MG63 (cell line): Measurements from ENCODE around the gene C1orf159. TPM values are rescaled to one million over a fixed set of nuclear protein-coding genes. Genes with fewer than 3 reads are reported as not detected.
"Not testable (repeated sequence)": the region's sequence is repeated elsewhere in the genome, so short reads cannot be mapped to it uniquely, and the experiment has no call there.

ENCODE experiments used
- DNase-seq: peaks from one replicate; pipeline ENCODE4 v3.0.0-alpha.2; 2020
- H3K27me3 ChIP-seq: fragments of 250-450 bp; sonication (Bioruptor Pico); 2 replicates; pipeline ENCODE4 v1.5.1; 2020; ENCODE audit warnings: mild to moderate bottlenecking, moderate library complexity
- H3K36me3 ChIP-seq: fragments of 250-450 bp; sonication (Bioruptor Pico); 2 replicates; pipeline ENCODE4 v1.5.1; 2020; ENCODE audit warnings: mild to moderate bottlenecking, moderate library complexity
- H3K4me3 ChIP-seq: fragments of 250-450 bp; sonication (Bioruptor Pico); 2 replicates; pipeline ENCODE4 v1.5.1; 2020; ENCODE audit warnings: mild to moderate bottlenecking, moderate library complexity
- H3K9me3 ChIP-seq: fragments of 250-450 bp; sonication (Bioruptor Pico); 2 replicates; pipeline ENCODE4 v1.5.1; 2020; ENCODE audit warnings: mild to moderate bottlenecking, moderate library complexity
- total RNA-seq: library from RNA; depleted of rRNA; stranded (reverse); fragments of >200 nt; shearing (Covaris generic); gene quantifications from 2 replicates; pipeline ENCODE4 v1.2.3, GENCODE V29; 2014; ENCODE audit warnings: low replicate concordance

Gene C1orf159
- total RNA-seq, 1 experiment from 2014 or later: 18.2 TPM

GRCh38 chr1:1084372-1085170, 31.3 kb downstream of the C1orf159 start:
- Histone ChIP-seq H3K4me3 (no peak overlapping the region), H3K27me3 (no peaks in the 10 kb centered on the region), H3K9me3 (no peaks in the 10 kb centered on the region), H3K36me3 (no peaks in the 10 kb centered on the region)
- no peak for DNase-seq

DNA sequence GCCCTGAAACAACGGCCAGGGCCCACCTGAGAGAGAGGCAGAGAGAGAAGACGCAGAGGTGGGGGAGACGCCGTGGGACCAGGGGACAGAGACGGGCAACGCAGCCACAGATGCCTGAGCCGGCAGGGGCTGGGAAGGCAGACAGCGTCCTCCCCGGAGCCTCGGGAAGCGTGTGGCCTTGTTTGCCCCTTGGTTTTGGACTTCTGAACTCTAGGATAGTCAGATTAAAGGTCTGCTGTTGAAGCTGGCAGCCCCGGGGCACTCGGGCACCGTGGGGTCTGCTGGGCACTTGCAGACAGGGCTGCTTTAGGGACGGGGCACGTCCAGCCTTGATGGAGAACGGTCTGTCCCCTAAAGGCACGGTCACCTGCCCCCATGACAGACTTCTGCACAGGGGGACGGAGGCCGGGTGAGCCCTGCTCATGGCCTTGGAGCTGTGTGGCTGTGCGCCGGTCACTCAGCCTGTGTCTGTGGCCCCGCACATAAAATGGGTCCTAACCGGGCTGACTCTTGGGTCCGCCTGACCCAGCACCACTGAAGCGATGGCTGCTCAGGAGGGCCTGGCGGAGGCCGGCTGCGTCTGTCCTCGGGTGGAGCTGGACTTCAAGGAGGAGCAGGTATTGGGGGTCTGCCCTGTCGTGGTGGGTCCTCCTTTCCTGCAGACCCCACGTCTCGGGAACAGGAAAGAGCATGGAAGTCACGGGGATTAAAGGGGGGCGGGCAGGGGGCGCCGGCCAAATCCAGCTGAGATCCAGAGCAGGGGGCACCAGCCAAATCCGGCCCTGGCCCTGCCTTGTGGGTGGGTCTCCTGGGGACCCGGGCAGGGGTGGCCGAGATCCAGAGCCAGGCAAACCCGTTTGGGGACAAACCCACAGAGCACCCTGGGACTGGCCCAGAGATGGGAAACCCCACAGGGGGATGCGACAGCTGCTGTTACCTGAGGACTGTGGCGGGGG, 32.2 kb downstream of the C1orf159 start:
- no peak for DNase-seq

GRCh38 chr1:1082776-1083415, 33.0 kb downstream of the C1orf159 start:
- Histone ChIP-seq H3K9me3 (no peaks in the 10 kb centered on the region), H3K36me3 (no peaks in the 10 kb centered on the region), H3K27me3 (no peaks in the 10 kb centered on the region), H3K4me3 (no peak overlapping the region)
- DNase-seq: no peak

More for the DNA sequence above, 32.2 kb downstream of the C1orf159 start:
- H3K27me3 ChIP-seq: no peaks in the 10 kb centered on the region
- no peaks in the 10 kb centered on the region for H3K36me3 ChIP-seq
- H3K4me3 ChIP-seq: no peak overlapping the region
- no peaks in the 10 kb centered on the region for H3K9me3 ChIP-seq

- no peak for DNase-seq
- Histone ChIP-seq H3K36me3 (no peaks in the 10 kb centered on the region), H3K9me3 (no peaks in the 10 kb centered on the region), H3K27me3 (no peaks in the 10 kb centered on the region), H3K4me3 (no peak overlapping the region)
Observed at GRCh38 chr1:1082239-1082775, 33.6 kb downstream of the C1orf159 start.

DNA sequence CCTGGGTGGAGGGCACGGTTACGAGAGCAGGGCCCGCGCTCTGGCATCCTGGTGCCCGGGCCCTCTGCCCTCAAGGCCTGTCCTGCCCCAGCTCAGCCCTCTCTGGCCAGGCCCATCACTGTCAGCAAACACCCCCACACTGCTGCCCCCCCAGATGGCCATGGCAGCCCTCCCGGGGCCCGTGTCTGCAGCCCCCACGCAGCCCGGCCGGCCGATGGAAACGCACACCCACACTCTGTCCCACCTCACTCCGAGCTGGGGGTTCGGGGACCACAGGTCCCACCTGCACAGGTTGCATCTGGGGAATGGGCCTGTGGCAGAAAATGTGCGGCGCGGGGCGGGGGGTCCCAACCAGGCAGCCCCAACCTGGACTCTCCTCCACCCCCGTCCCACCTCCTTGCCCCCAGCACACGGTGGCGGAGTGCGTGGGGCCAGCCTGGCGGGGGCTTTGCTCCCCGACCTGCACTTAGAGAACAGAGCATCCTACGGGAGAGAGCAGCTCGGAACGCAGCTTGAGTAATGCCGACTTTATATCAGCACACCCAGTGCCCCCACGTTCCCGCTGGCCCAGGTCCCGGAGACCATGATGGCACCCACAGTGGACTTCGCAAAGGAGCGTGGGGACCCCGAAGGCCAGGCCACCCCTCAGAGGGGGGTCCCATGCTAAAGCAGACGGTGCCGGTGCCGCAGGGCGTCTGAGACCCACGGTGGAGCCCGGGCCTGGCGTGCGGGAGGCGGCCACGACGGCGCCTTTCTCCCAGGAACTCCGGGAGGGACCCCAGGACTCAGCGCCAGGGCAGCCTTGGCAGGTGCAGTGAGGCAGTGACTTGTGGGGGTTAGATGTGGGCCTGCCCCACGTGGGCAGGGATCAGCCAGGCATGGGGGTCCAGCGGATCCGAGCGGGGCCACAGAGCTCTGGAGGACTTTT, 34.3 kb downstream of the C1orf159 start:
- no peak for DNase-seq
- Histone ChIP-seq H3K27me3 (no peaks in the 10 kb centered on the region), H3K9me3 (no peaks in the 10 kb centered on the region), H3K36me3 (no peaks in the 10 kb centered on the region), H3K4me3 (no peak overlapping the region)

- no peaks in the 10 kb centered on the region for H3K36me3 ChIP-seq
- no peaks in the 10 kb centered on the region for H3K9me3 ChIP-seq
- DNase-seq: no peak
- no peak overlapping the region for H3K4me3 ChIP-seq
- no peaks in the 10 kb centered on the region for H3K27me3 ChIP-seq
Observed at GRCh38 chr1:1080951-1081310, 35.0 kb downstream of the C1orf159 start.

- H3K27me3 ChIP-seq: no peaks in the 10 kb centered on the region
- peak; percentile 86 for DNase-seq
- no peaks in the 10 kb centered on the region for H3K36me3 ChIP-seq
- H3K9me3 ChIP-seq: no peaks in the 10 kb centered on the region
- H3K4me3 ChIP-seq: peak overlapping the region; percentile 15
Observed at GRCh38 chr1:1080122-1080757, 35.6 kb downstream of the C1orf159 start.

DNA sequence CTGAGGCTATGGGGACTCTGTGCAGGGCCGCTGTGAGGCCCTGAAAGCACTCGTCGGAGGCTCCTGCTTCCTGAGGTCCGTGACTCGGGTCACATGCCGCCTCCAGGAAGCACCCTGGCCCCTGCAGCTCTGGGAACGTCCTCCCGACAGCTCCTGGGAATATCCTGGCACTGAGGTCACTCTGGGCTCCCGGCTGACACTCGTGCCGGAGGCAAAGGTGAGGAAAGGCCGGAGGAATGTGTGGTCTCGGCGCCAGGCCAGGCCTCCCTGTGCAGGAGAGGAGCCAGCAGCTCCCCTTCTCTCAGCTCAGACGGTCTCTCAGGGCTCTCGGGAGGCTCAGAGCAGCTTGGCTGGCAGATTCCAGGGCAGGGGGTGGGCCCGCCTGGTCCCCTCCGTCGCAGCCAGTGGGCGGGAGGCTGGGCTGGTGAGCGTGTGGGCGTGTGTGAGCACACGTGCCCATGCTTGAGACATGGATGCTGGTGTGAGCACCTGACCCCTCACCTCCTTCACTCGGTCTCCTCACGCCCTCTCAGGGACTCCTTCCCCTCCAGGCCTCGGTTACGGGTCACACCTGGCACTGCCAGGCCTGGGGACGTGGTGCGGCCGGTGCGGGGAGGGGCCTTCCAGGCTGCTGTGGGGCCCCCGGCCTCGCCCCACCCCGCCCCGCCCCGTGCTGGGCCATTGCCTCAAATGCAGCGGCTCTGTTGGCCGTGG, 36.3 kb downstream of the C1orf159 start:
- Histone ChIP-seq H3K27me3 (no peaks in the 10 kb centered on the region), H3K36me3 (no peaks in the 10 kb centered on the region), H3K9me3 (no peaks in the 10 kb centered on the region), H3K4me3 (peak overlapping the region; percentile 15)
- peak; percentile 96 for DNase-seq

GRCh38 chr1:1077396-1077795, 38.5 kb downstream of the C1orf159 start:
- not testable (repeated sequence) for H3K36me3 ChIP-seq, H3K4me3 ChIP-seq, H3K27me3 ChIP-seq, DNase-seq, H3K9me3 ChIP-seq

DNA sequence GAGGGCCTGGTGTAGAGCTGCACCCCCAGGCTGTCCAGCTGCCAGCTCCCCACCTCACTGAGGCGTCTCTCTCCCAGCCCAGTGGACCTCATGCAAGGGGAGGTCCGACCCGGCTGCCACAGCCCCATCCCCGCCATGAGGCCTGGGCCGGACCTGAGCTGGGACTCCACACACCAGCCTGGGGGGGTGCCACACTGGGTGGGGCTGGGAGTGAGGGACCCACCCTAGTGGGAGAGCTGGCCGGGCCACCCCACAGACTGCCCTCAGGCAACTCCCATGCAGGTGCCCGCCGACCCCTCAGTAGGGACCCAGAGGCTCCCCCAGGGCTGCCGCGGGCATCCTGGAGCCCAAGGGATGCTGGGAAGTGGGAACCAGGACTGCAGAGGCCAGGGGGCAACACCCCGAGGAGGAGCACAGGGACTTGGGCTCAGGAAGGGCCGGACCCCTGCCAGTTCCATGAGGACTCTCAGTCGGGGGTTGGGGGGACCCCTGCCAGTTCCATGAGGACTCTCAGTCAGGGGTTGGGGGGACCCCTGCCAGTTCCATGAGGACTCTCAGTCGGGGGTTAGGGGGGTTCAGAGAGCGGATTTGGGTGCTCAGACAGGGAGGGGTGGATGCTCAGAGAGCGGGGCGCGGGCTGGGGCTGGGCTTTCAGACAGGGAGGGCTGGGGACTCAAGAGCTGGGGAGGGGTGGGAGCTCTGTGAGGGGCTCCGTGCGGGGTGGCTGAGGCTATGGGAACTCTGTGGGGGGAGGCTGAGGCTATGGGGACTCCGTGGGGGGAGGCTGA, 40.5 kb downstream of the C1orf159 start:
- H3K4me3 ChIP-seq: no peak overlapping the region
- H3K9me3 ChIP-seq: no peaks in the 10 kb centered on the region
- no peaks in the 10 kb centered on the region for H3K36me3 ChIP-seq
- no peaks in the 10 kb centered on the region for H3K27me3 ChIP-seq
- DNase-seq: no peak

DNA sequence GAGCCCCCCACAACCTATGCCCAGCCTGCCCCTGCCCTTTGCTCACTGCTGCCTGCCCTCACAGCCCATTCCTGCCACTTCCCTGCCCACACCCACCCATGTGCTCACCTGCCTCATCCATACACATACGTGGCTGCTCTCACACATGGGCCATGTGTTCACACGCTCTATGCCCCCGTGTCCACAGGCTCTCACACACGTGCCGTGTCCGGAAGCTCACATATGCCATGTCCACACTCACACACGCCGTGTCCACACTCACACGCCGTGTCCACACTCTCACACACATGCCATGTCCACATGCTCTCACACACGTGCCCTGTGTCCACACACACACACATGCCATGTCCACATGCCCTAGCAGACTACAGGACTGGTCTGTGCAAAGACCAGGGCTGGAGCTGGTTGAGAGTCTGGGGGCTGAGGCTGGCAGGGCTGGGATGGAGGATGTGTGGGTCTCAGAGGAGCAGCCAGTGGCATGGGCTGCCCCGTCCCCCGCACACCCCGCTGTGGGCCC, 41.2 kb downstream of the C1orf159 start:
- Histone ChIP-seq H3K36me3 (no peaks in the 10 kb centered on the region), H3K9me3 (no peaks in the 10 kb centered on the region), H3K4me3 (no peak overlapping the region), H3K27me3 (no peaks in the 10 kb centered on the region)
- no peak for DNase-seq

DNA sequence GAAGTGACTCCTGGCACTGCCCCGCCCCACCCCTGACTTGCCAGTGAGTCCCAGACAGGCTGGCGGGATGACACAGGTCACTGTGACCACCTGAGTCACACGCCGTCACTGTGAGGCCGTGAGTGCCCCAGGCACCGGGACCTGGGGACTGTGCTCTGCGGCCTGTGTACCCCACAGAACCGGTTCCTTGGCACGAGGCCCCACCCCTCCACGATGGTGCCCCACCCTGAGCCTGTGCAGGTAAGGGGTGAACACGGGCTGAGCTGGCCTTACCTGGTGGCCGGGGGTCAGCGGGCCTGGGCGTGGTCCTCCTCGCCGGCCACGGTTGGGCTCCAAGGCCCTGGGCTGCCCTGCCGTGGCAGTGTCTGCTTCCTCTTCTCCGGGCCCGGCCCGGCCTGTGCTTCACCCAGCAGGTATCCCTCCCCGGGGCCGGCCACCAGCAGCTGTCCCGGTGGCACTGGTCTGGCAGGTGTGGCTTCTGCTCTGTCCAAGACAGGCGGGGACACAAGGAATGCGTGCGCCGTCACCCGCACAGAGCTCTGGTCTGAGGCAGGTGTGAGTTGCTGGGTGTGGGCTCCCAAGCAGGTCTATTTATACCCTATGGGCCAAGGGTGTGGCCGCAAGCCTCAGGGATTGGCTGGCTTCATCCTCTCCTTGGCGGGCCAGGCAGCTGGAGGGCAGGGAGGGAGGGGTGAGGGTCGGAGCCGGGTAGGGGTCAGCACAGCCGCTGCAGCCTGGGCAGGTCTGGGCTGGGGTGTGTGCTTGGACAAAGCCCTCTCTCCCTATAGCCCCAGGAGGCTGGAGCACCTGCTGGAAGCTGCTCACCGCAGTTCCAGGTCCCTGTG, 41.9 kb downstream of the C1orf159 start, which contains the start of gene RNF223:
RNF223 (minus strand) TSS at position 564 of the 845 bp plus-strand sequence. CDS start 1,740 bp downstream, outside the sequence.
- no peak for DNase-seq

More for the DNA sequence above, 41.9 kb downstream of the C1orf159 start, which contains the start of gene RNF223:
- Histone ChIP-seq H3K4me3 (no peak within 1 kb of the TSS), H3K9me3 (no peaks in the 10 kb centered on the region), H3K27me3 (no peaks in the 10 kb centered on the region), H3K36me3 (no peaks in the 10 kb centered on the region)
